HG02973 (cell line): ENCODE results near the gene SRGAP2B.
"Not testable (repeated sequence)": the region's sequence is repeated elsewhere in the genome, so short reads cannot be mapped to it uniquely, and the experiment has no call there.

Experiments used
- ATAC-seq: cut with Tn5 transposase; IDR thresholded peaks from one replicate; pipeline ENCODE4 v1.9.1; 2021; ENCODE audit warnings: moderate library complexity; ENCODE audit not compliant: unreplicated experiment

SRGAP2B gene

GRCh38 chr1:144917154-144918026 is 177.7 kb downstream of the SRGAP2B start:
- ATAC-seq: not testable (repeated sequence)

GRCh38 chr1:144913977-144914734 is 181.0 kb downstream of the SRGAP2B start:
- ATAC-seq: peak; percentile 70

GRCh38 chr1:144913458-144913857 is 181.7 kb downstream of the SRGAP2B start:
- not testable (repeated sequence) for ATAC-seq

GRCh38 chr1:144910729-144911128 is 184.4 kb downstream of the SRGAP2B start:
- not testable (repeated sequence) for ATAC-seq

GRCh38 chr1:144900841-144901240 is 194.3 kb downstream of the SRGAP2B start:
- ATAC-seq: not testable (repeated sequence)

- not testable (repeated sequence) for ATAC-seq
Observed at GRCh38 chr1:144894454-144895201, 200.5 kb downstream of the SRGAP2B start.

GRCh38 chr1:144893710-144894438 is 201.3 kb downstream of the SRGAP2B start:
- not testable (repeated sequence) for ATAC-seq

- not testable (repeated sequence) for ATAC-seq
Observed at GRCh38 chr1:144893062-144893461, 202.1 kb downstream of the SRGAP2B start.

GRCh38 chr1:144889450-144890115 is 205.5 kb downstream of the SRGAP2B start:
- not testable (repeated sequence) for ATAC-seq

GRCh38 chr1:144883022-144883421 is 212.1 kb downstream of the SRGAP2B start:
- not testable (repeated sequence) for ATAC-seq

- ATAC-seq: not testable (repeated sequence)
Observed at GRCh38 chr1:144882343-144882742, 212.8 kb downstream of the SRGAP2B start.

GRCh38 chr1:144858607-144859006 is 236.5 kb downstream of the SRGAP2B start:
- ATAC-seq: not testable (repeated sequence)
